ENCODE results near the gene MAP2K5. TPM values are rescaled to one million over a fixed set of nuclear protein-coding genes. Genes with fewer than 3 reads are reported as not detected.

MAP2K5 gene
- total RNA-seq, 1 donor from 2014 or later: 11.6 TPM

GRCh38 chr15:67606742-67607141, 64.2 kb downstream of the MAP2K5 start:
- no peak for FAIRE-seq

GRCh38 chr15:67607329-67607728, 64.8 kb downstream of the MAP2K5 start:
- Mint-ChIP-seq H3K4me1 (ENCODE audit: low read depth, unreplicated experiment) (no peaks in the 10 kb centered on the region), H3K4me3 (ENCODE audit: unreplicated experiment) (no peak overlapping the region), H3K27ac (ENCODE audit: unreplicated experiment) (no peak overlapping the region), H3K9me3 (ENCODE audit: unreplicated experiment) (no peaks in the 10 kb centered on the region), H3K27me3 (ENCODE audit: low read depth, unreplicated experiment) (no peaks in the 10 kb centered on the region), H3K36me3 (ENCODE audit: low read depth, unreplicated experiment) (peaks cover 6% of the 10 kb centered on the region)
- Histone ChIP-seq H4K20me1 (ENCODE audit: insufficient read depth, low read length) (no peaks in the 10 kb centered on the region), H3K4me1 (ENCODE audit: insufficient read depth, low read length) (no peaks in the 10 kb centered on the region), H3K9ac (ENCODE audit: low read length) (no peak overlapping the region), H2AFZ (ENCODE audit: low read depth, low read length) (no peak overlapping the region), H3K27me3 (ENCODE audit: insufficient read depth, low read length) (no peaks in the 10 kb centered on the region), H3K4me3 (ENCODE audit: insufficient read depth, low read depth, low read length) (no peak overlapping the region), H3K9me3 (ENCODE audit: insufficient read depth, low read depth, low read length) (no peaks in the 10 kb centered on the region), H3K4me2 (ENCODE audit: low read length) (no peak overlapping the region), H3K36me3 (ENCODE audit: insufficient read depth, low read length) (no peaks in the 10 kb centered on the region), H3K27ac (ENCODE audit: low read depth, low read length) (no peak overlapping the region), H3K79me2 (ENCODE audit: insufficient read depth, low read length) (no peaks in the 10 kb centered on the region)
- TF ChIP-seq EZH2 (IDR thresholded peaks at IDR 0.05; ENCODE audit: insufficient read depth, low read length): no peak
- no peak for TF ChIP-seq CTCF (IDR thresholded peaks at IDR 0.05; ENCODE audit: insufficient read depth, low read depth, low read length)
- DNase-seq (ENCODE audit: low read depth) (no peak), FAIRE-seq (no peak)

More at GRCh38 chr15:67606742-67607141, 64.2 kb downstream of the MAP2K5 start:
- no peaks in the 10 kb centered on the region for H3K79me2 ChIP-seq (ENCODE audit: insufficient read depth, low read length)
- H3K4me1 ChIP-seq (ENCODE audit: insufficient read depth, low read length): no peaks in the 10 kb centered on the region
- Mint-ChIP-seq H3K27ac (ENCODE audit: unreplicated experiment) (no peak overlapping the region), H3K4me3 (ENCODE audit: unreplicated experiment) (no peak overlapping the region), H3K4me1 (ENCODE audit: low read depth, unreplicated experiment) (no peaks in the 10 kb centered on the region), H3K36me3 (ENCODE audit: low read depth, unreplicated experiment) (peaks cover 6% of the 10 kb centered on the region), H3K27me3 (ENCODE audit: low read depth, unreplicated experiment) (no peaks in the 10 kb centered on the region), H3K9me3 (ENCODE audit: unreplicated experiment) (no peaks in the 10 kb centered on the region)
- H3K9me3 ChIP-seq (ENCODE audit: insufficient read depth, low read depth, low read length): no peaks in the 10 kb centered on the region
- DNase-seq (ENCODE audit: low read depth): no peak
- no peaks in the 10 kb centered on the region for H3K27me3 ChIP-seq (ENCODE audit: insufficient read depth, low read length)
- H2AFZ ChIP-seq (ENCODE audit: low read depth, low read length): no peak overlapping the region
- no peak overlapping the region for H3K4me3 ChIP-seq (ENCODE audit: insufficient read depth, low read depth, low read length)
- no peaks in the 10 kb centered on the region for H4K20me1 ChIP-seq (ENCODE audit: insufficient read depth, low read length)
- no peak overlapping the region for H3K4me2 ChIP-seq (ENCODE audit: low read length)
- H3K9ac ChIP-seq (ENCODE audit: low read length): no peak overlapping the region
- H3K27ac ChIP-seq (ENCODE audit: low read depth, low read length): no peak overlapping the region
- TF ChIP-seq CTCF (IDR thresholded peaks at IDR 0.05; ENCODE audit: insufficient read depth, low read depth, low read length): no peak
- TF ChIP-seq EZH2 (IDR thresholded peaks at IDR 0.05; ENCODE audit: insufficient read depth, low read length): no peak
- no peaks in the 10 kb centered on the region for H3K36me3 ChIP-seq (ENCODE audit: insufficient read depth, low read length)

GRCh38 chr15:67607959-67608637, 65.6 kb downstream of the MAP2K5 start:
- H3K9me3 Mint-ChIP-seq (ENCODE audit: unreplicated experiment): no peaks in the 10 kb centered on the region
- H3K27ac ChIP-seq (ENCODE audit: low read depth, low read length): no peak overlapping the region
- peaks cover 6% of the 10 kb centered on the region for H3K36me3 Mint-ChIP-seq (ENCODE audit: low read depth, unreplicated experiment)
- DNase-seq (ENCODE audit: low read depth) (no peak), FAIRE-seq (no peak)
- H3K27me3 ChIP-seq (ENCODE audit: insufficient read depth, low read length): no peaks in the 10 kb centered on the region
- no peak overlapping the region for H2AFZ ChIP-seq (ENCODE audit: low read depth, low read length)
- no peak overlapping the region for H3K4me3 ChIP-seq (ENCODE audit: insufficient read depth, low read depth, low read length)
- no peaks in the 10 kb centered on the region for H3K4me1 ChIP-seq (ENCODE audit: insufficient read depth, low read length)
- no peak overlapping the region for H3K27ac Mint-ChIP-seq (ENCODE audit: unreplicated experiment)
- no peaks in the 10 kb centered on the region for H3K4me1 Mint-ChIP-seq (ENCODE audit: low read depth, unreplicated experiment)
- H3K4me3 Mint-ChIP-seq (ENCODE audit: unreplicated experiment): no peak overlapping the region
- H3K4me2 ChIP-seq (ENCODE audit: low read length): no peak overlapping the region
- no peaks in the 10 kb centered on the region for H4K20me1 ChIP-seq (ENCODE audit: insufficient read depth, low read length)
- H3K27me3 Mint-ChIP-seq (ENCODE audit: low read depth, unreplicated experiment): no peaks in the 10 kb centered on the region
- no peaks in the 10 kb centered on the region for H3K79me2 ChIP-seq (ENCODE audit: insufficient read depth, low read length)
- no peaks in the 10 kb centered on the region for H3K9me3 ChIP-seq (ENCODE audit: insufficient read depth, low read depth, low read length)
- no peak overlapping the region for H3K9ac ChIP-seq (ENCODE audit: low read length)
- no peaks in the 10 kb centered on the region for H3K36me3 ChIP-seq (ENCODE audit: insufficient read depth, low read length)
- no peak for TF ChIP-seq CTCF (IDR thresholded peaks at IDR 0.05; ENCODE audit: insufficient read depth, low read depth, low read length)
- no peak for TF ChIP-seq EZH2 (IDR thresholded peaks at IDR 0.05; ENCODE audit: insufficient read depth, low read length)

All from astrocyte (in vitro differentiated cells and primary cell).